ENCODE measurements around the gene FAM170B.

The FAM170B gene

GRCh38 chr10:49103761-49104160 lies 30.1 kb downstream of the FAM170B start:
- ChIA-PET CTCF (no interaction called here), POLR2A (no interaction called here)
- no peak overlapping the region for H3K4me3 ChIP-seq (ENCODE audit: low read depth, low read length)
- TF ChIP-seq CTCF (IDR thresholded peaks at IDR 0.05; ENCODE audit: insufficient read depth, low read length, missing control alignments) = no peak
- no peak for DNase-seq (ENCODE audit: low read depth, low spot score)

DNA sequence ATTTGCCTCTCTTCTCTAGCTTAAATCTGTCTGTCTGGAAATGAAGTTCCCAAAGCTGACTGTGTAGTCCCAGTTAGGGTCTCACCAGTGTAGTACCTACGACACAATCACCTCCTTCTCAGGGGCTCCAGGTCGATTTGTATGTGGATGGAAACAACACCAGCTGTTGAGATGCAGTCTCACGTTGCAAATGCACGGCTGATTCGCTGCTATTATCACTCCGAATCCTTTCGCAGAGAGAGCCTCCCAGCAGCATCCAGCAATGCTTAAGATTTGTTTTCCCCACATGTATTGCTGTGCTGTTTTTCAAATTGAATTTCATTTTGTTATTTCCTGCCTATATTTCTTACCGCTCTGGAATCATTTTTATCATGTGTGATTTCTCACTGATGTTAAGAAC lies 34.8 kb downstream of the FAM170B start:
- DNase-seq (ENCODE audit: low read depth, low spot score) = no peak
- H3K4me3 ChIP-seq (ENCODE audit: low read depth, low read length) = no peak overlapping the region
- ChIA-PET POLR2A (interaction anchor here (0.7 kb wide), 1 partner anchor 43 kb away, joined by 3 read pairs; no protein-coding TSS in a partner anchor), CTCF (no interaction called here)
- TF ChIP-seq CTCF (IDR thresholded peaks at IDR 0.05; ENCODE audit: insufficient read depth, low read length, missing control alignments) = no peak

- POLR2A ChIA-PET = no interaction called here
- CTCF ChIA-PET = no interaction called here
- TF ChIP-seq CTCF (IDR thresholded peaks at IDR 0.05; ENCODE audit: insufficient read depth, low read length, missing control alignments) = no peak
- H3K4me3 ChIP-seq (ENCODE audit: low read depth, low read length) = no peak overlapping the region
- no peak for DNase-seq (ENCODE audit: low read depth, low spot score)
Measured at GRCh38 chr10:49096890-49097445, 36.9 kb downstream of the FAM170B start.

DNA sequence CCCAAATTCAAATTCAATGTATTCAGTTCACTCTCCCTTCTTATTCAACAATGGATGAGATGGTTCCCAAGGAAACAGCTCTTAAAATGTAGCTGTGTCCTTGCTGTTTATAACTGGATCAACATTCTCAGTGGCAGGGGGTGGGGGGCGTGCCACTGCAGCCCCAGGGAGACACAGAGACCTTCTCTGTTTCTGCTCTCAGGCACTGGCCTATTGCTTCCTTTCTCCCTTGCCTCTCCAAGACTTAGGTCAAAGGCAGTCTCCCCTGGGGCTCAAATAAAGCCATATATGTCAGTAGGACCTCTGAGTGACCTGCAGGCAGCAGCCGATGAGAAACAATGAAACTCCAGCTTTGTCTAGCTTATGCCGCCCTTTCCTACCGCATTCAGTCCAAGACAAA lies 39.2 kb downstream of the FAM170B start:
- POLR2A ChIA-PET = no interaction called here
- no peak for TF ChIP-seq CTCF (IDR thresholded peaks at IDR 0.05; ENCODE audit: insufficient read depth, low read length, missing control alignments)
- no peak overlapping the region for H3K4me3 ChIP-seq (ENCODE audit: low read depth, low read length)
- CTCF ChIA-PET = no interaction called here
- DNase-seq (ENCODE audit: low read depth, low spot score) = no peak

DNA sequence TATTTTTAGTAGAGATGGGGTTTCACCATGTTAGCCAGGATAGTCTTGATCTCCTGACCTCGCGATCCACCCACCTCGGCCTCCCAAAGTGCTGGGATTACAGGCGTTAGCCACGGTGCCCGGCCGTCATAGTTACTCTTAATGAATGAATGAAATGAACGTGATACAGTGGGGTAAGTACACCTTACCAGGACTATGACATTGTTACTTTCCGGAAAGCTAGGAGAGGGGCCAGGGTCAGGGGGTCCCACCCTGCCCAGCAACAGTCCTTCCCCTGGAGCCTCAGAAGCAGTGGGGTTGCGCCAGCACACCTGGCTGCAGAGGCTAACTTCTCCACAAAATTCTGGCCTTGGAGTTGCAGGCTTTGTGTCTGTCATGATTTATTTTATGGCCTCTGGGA lies 39.9 kb downstream of the FAM170B start:
- POLR2A ChIA-PET = no interaction called here
- no peak for DNase-seq (ENCODE audit: low read depth, low spot score)
- no peak for TF ChIP-seq CTCF (IDR thresholded peaks at IDR 0.05; ENCODE audit: insufficient read depth, low read length, missing control alignments)
- H3K4me3 ChIP-seq (ENCODE audit: low read depth, low read length) = no peak overlapping the region
- CTCF ChIA-PET = no interaction called here

- no peak overlapping the region for H3K4me3 ChIP-seq (ENCODE audit: low read depth, low read length)
- TF ChIP-seq CTCF (IDR thresholded peaks at IDR 0.05; ENCODE audit: insufficient read depth, low read length, missing control alignments) = no peak
- DNase-seq (ENCODE audit: low read depth, low spot score) = no peak
- CTCF ChIA-PET = no interaction called here
- POLR2A ChIA-PET = no interaction called here
Measured at GRCh38 chr10:49092477-49092876, 41.3 kb downstream of the FAM170B start.

Measured in AG04449 (cell line).